NCI-H460 (cell line): ENCODE measurements around the gene PKD1L1. TPM values are rescaled to one million over a fixed set of nuclear protein-coding genes. Genes with fewer than 3 reads are reported as not detected.

Source experiments
- DNase-seq: peaks from one replicate; pipeline ENCODE4 v3.0.0-alpha.2; 2016; ENCODE audit warnings: low read depth; ENCODE audit errors: extremely low read depth
- total RNA-seq: library from RNA; depleted of rRNA; stranded (reverse); fragments of >200 nt; shearing (Covaris generic); gene quantifications from 2 replicates; pipeline ENCODE4 v1.2.3, GENCODE V29; 2014

PKD1L1 gene
- total RNA-seq, 1 experiment from 2014 or later, result 0.05 TPM

DNA sequence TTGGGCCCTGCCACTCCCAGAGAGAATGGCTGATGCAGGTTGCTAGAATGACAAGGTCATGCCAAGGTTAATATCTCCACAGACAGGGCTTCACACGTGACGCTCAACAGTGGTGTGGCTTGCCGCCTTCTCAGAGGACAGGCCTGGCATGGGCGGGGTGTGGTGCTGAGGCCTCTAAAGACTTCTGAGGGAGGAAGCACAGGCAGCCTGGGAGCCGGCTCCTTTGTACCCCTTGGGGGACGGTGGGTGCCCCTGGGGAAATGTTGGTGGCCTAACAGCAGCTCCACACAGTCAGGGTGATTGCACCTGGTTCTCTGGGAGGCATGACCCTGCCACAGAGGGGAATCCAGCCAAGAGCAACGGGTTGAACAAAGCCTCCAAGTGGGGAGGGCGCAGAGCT, 115.1 kb downstream of the PKD1L1 start:
- no peak for DNase-seq

DNA sequence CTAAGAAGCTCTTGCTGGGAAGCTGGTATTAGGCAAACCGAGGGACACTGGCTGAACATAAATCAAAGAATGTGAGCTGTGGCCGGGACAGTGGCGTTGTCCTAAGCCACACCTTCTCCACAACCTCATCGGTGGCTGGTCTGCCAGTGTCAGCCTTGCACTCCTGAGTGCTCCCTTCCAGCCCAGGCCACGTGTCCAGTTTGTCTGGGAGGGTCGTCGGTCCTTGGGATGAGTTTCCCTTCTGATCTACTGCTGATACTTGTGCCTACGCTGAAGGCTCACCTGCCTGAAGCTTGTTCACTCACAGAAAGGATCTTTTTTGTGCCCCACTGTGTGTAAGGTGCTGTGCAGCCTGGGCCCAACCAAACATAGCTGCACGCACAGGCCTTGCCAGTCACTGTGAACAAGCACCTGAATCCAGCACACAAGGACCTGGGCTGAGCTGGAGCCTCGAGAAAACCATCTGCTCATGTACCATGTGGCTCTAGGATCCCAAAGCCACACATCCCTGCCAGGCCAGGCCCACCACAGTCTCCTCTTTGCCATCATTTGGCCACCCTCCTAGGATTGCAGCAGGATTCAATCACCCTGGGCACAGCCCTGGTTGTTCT, 116.1 kb downstream of the PKD1L1 start:
- DNase-seq, result no peak

DNA sequence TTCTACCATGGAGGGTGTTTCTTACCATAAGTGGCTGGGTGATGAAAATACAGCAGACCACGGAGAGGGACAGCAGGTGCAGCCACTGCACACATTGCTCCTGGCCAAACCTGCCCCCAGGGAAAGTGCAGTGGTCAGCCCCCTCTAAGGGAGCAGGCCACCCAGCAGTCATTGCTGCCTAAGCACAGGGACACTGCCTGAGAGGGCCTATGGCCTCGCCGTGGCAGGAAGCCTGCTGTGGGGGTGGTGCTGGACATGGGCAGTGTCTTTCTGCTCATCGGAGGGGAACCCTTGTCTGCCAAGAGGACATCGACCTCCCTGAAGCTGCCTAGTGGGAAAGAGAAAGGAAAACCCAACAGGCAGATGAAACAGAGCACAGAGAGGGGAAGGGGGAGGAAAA, 118.3 kb downstream of the PKD1L1 start:
- DNase-seq, result no peak

DNA sequence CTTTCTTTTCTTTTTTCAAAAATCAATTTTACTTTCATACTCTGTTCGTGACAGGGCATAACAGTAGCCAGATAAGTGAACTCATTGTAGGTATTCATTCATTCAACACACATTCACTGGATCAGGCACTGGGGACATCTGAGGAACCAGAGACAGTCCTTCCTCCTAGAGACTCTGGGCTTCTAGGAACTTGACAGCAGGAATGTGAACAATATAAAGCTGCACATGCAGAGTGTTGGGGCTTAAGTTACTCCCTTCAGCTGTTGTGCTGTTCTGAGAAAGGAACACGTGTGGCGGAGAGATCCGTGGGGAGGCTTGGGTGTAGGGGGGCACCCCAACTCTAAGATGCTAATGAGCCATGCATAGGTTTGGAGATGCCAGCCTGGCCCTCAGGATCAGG, 120.4 kb downstream of the PKD1L1 start:
- no peak for DNase-seq

DNA sequence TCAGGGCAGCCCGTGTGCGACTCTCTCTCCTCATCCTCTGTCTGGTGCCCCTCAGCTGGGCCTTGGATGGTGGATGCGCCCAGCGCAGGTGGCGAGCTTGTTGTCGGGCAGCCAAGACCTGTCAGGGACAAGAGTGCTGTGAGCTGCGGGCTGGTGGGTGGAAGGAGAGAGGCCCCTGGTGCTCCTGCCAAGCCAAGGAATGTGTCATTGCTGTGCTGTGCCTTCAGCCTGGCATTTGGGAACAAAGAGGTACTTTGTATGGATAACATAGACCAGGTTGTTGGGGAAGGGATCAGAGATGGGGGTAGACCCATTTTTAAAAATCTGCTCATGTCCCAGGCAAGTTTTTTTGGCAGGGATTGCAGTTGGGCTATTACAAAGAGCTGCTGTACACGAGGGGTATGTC, 120.9 kb downstream of the PKD1L1 start:
- no peak for DNase-seq

DNA sequence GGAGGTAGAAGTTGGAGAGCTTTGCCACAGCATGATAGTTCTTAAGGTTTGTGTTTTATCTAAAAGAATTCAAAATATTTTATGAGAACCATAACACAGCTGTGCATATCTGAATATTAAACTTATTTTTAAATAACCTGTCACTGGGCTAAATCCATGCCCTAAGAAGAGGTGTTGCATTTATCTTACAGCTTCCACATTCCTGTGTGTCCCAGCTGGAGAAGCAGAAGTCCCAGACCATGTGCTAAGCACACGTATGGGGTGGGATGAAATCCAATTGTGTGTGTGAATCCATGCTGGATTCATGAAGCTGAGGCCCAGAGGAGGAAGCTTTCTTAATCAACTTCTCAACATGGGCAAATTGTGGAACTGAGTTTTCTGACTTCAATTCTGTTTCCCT, 121.5 kb downstream of the PKD1L1 start:
- DNase-seq, result no peak

DNA sequence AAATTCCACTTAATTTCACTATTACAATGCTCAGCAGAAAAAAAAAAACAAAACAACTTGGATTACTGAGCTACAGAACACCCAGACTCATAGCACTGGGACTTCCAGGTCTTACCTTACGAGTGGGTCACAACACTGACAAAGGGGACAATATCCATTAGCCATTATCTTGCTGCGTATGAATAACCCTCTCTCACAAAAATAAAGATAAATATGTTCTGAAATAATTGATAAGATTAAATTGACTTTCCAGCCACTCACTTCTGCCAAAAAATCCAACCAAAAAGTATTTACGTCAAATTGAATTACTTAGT, 128.7 kb downstream of the PKD1L1 start:
- no peak for DNase-seq

DNA sequence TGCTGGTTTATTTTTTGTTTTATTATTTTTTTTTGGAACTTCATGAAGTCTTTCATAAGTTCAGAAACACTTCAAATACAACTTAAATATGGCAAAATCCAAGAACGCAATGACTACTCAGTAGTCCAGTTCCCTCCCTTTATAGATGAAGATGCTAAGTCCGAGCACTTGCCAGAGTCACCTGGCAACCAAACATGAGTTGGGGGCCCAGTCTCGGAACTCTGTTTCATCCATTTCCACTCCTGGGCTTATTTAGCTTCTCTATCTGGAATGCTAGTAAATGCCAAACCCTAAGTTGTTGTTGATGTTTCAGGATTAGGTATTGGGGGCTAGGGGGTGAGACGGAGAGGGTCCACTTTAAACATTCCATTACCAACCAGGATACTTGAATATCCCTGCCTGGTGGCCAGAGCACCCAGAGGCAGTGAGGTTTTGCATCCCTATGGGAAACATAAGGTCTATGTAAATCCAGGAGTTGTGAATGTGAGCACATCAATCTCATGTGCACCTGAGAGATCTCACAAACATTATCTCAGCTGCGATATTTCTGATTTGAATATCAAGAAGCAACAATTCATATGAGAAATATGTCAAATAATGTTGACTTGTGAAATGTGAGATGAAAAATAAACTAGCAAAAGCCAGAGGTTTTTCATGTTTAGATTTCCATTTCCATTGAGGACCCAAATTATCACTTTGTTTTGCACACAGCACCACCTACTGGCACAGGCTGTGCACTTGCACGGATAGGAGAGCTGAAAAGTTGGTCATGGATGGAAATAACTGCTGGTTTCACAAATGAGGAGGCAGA, 129.3 kb downstream of the PKD1L1 start:
- peak; percentile 82 for DNase-seq

DNA sequence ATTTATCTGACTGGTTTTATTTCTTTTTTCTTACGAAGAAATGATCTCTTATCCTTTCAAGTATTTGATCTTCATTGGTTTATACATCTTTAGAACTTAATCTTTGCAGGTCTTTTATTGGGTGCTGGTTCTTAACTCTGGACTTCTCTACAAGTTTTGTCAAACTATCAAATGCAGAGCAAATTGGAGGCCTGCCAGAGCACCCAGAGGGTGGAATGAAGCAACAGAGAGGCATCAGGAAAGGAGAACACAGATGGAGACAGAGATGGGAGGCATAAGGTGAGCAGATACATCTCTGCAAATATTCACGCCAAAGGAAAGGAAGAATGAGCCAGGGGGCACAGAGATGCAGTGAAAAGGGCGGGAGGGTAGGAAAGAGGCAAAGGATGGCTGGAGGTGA, 130.3 kb downstream of the PKD1L1 start:
- DNase-seq, result no peak

DNA sequence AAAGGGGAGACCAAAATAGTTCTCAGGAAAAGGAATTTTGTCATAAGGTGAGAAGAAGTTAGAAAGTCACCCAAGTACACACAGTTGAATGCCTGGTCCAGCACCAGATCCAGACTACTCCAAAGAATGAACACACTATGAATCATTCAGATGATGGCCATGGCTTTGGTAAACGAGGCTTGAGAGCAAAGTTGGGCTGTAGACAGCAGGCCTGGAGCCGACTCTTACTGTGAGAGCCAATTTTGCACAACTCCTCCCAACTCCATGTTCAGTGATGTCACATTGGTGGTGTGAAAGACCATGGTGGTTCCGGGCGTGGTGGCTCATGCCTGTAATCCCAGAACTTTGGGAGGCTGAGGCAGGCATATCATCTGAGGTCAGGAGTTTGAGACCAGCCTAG, 131.6 kb downstream of the PKD1L1 start:
- DNase-seq, result no peak

DNA sequence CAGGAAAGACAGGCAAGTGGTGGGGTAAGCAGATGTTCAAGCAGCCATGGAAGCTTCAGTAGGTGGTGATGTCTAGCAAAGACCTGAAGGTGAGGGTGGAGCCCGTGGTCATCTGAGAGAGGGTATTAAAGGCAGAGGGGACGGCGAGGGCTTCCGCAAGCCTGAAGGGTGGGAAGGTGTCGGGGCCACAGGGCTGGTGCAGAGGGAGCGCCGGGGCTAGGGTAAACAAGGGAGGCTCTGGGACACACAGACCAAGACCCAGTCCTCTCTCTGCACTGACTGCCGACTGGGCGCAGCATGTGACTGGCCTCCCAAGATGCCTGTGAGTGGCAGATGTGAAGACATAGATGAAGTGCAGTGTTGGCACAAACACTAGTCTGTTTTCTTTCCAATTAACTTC, 132.4 kb downstream of the PKD1L1 start:
- no peak for DNase-seq

DNA sequence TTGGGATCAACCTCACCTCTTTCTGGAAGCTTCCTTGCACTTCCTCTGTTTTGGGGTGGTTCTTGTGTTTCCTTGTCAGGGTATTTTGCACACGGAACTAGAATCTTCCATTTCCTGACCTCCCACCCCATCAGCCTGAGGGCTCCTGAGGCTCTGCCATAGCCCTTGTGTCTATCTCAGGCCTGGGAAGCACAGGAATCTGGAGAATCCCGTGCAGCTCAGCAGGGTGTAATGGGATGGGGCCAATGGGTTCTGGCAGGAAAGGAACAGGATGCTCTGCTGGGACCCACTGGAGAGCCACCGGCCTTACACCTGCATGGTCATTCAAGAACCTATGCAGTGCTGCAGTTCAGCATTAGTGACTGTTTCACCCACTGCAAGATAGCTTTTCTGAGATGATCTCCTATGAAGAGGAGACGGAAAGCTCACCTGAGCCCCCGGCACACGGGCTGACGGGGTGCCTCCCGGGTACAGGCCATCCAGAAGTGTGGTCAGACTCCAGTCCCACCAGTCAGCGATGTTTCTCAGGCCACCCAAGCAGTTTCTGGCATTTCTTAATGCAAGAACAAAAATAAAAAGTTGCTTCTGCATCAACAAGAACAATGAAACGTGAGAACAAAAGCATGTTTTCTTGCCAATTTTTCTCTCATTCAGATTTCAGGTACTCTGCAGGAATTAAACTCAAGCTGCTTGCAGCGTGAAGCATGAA, 133.2 kb downstream of the PKD1L1 start:
- DNase-seq, result no peak

DNA sequence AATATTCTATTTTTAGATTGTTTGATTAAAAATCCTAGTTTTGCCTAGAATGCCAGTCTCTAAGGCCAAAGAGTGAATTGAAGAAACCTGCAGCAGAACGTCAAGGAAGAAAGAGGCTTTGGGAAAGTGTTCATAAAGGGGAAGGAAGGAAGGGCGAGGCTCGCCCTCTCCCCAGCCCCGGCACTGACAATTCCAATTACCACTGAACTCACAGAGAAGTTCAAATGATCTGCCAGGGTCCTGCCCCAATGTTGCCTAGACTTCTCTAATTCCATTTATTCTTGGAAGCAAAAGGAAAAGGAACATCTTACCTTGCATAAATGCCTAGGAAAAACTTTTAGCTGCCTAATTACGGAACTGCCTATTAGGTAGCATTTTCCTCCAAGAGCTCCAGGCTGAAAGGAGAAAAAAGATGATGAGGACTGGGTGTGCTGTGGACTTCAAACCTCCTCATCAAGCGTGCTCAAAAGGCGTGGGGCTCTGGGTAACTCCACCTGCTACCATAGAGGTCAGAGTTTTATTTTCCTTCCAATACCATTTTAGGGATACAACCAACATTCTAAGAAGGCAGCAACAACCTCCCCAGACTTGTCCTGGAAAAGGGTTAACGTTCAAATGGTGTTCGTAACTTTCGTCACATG, 134.5 kb downstream of the PKD1L1 start:
- no peak for DNase-seq

DNA sequence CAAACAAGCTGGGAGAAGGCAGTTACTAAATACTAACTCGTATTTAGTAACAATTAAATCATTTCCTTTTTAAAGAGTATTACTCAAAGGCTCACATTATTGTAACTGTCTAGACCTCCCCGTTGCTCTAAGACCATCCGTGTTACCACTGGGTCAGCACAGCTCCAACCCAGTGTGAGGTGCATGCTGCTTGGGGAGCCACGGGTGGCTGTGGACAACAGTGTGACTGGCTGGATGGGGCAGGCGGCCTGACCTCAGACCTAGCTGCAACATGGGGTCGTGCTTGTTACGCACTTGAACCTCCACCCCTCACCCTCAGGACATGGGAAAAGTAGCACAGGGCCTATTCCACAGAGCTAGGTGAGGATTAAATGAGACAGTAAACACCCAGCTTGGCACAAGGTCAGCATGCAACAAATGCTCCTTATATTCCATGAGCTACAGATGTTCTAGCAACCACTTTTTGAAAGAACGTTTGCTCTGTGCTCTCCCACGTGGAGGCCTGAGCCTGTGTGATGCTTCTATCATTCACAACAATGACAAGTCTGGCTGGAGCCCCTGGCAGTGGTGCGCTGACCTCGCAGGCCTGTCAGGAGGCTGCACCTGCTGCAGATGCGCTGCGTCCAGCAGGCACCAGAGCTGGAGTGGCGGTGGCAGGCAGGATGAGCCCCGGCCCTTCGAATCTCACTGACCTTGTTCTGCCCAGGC, 135.7 kb downstream of the PKD1L1 start:
- DNase-seq, result no peak

DNA sequence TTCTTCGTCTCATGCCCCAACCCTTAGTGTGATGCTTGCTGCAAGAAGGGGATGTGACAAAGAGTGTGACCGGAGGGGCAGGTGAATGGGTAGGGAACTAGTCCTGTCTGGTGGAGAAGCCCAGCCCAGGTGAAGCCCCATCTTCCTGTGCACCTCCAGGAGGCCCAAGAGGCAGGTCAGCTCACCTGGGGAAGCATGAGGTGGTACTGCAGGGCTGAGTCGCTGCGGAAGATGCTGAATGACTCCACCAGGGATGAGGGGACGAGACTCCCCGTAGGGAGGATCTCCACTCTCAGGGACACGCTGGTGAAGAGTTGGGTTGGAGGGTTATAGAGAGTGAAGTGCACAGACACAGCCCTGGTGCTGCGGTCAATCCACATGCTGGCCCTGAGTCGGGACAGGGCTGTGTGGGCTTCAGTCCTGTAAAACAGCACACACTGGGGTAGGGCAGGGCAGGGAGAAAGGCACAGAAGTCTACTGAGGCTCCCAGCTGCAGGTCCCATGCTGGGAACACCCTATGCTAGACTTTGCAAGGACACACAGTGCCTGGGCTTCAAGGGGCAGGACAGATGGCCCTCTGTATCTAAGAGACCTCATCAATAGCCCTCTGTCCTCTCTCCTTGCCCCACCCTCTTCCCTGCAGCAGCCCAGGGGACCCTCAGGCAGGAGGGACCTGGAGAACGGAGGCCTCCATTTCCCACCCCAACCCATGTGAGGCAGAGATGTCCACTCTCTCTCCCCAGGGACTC, 136.5 kb downstream of the PKD1L1 start:
- no peak for DNase-seq

DNA sequence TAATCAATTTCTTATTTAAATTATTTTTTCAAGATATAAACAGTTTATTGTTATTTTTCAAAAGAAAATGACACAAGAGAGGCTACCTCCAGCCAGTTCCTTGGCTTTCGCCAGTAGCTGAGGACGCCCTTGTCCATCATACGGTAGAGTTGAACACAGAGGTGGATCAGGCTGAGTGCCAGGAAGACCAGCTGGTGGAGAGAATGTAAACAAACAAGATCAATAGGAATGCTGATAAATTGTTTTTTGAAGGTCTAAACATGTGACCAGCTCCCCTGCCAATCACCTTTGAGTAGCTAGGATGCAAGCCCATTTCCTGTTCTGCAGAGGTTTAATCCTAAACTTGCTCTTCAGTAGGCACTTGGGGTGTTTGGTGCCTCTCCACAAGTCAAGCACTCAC, 138.9 kb downstream of the PKD1L1 start:
- no peak for DNase-seq

DNA sequence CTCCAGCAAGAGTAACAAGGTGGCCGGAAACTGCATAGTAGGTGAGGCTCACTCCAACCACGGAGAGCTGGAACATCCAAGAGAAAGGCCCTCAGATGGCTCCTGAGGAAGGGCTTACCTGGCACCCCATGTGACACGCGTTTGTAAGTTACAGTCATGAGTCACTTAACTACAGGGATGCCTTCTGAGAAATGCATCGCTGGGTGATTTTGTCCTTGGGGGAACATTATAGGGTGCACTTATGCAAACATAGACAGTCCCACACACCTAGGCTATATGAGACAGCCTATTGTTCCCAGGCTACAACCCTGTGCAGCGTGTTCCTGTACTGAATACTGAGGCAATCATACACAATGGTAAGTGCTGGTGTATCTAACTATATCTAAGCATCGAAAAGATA, 139.9 kb downstream of the PKD1L1 start:
- no peak for DNase-seq

DNA sequence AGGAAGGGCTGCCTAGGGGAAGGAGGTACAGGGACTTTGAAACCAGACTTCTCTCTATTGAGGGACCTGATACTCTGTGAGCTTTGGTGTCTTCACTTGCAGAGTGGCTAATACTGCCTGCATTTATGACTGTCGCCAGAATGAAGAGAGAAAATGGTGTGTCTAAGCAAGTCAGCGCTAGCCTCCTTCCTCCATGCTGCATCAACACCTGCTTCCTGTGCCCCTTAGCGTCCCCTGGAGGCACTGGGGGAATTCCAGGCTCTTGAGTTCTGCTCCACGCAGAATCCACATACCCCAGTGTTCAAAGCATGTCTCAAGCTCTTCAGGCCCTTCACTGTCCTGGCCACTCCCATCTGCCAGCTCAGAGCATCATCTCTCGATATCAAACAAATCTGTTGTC, 140.5 kb downstream of the PKD1L1 start:
- no peak for DNase-seq

DNA sequence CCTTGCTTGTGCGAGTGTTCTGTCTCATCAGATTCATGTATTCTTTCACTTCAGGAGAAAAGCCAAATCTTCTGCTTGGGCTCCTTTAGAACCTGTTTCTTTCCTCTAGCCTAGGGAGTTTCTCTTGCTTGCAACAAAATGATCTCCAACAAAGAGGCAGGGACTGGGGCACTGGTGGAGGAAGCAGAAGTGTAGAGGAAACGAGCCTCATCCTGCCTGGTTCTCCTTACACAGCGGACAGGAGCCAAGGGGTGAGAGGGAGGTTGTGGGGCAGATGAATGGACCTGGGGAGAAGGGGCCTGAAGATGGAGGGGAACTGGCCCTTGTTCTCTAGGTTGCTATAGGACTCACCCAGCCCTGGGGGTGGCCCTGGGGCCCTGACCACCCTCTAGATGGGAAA, 141.1 kb downstream of the PKD1L1 start:
- DNase-seq, result no peak

DNA sequence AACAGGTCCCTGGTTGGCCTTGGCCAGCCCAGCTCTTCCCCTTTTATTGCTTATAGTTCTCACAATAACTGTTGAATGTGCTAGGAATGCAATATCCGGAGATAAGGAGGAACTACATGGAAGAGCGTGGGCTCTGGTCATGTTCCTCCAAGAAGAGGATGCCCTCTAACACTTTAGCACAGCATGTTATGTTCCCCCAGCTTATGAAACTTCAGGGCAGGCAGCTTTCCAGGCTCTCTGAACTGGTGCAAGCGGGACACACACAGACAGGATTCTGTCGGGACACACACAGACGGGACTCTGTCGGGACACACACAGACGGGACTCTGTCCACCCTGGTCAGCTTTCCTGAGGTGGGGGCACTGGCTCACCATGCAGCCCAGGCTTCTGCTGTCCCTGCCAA, 141.6 kb downstream of the PKD1L1 start:
- DNase-seq, result no peak
